Non-pigmented ciliary epithelial cell (primary cell): ENCODE results near the gene NSMCE1.
"Not testable (repeated sequence)": the region's sequence is repeated elsewhere in the genome, so short reads cannot be mapped to it uniquely, and the experiment has no call there.

Experiments
- DNase-seq: peaks from one replicate; pipeline ENCODE4 v3.0.0-alpha.2; 2010; ENCODE audit warnings: low read depth

The NSMCE1 gene

GRCh38 chr16:27214084-27214961 is 54.2 kb downstream of the NSMCE1 start:
- no peak for DNase-seq

GRCh38 chr16:27211026-27211425 is 57.5 kb downstream of the NSMCE1 start:
- no peak for DNase-seq

- DNase-seq = no peak
Measured at GRCh38 chr16:27210174-27210573, 58.4 kb downstream of the NSMCE1 start.

GRCh38 chr16:27209591-27209990 is 59.0 kb downstream of the NSMCE1 start:
- no peak for DNase-seq

- no peak for DNase-seq
Measured at GRCh38 chr16:27208796-27209195, 59.8 kb downstream of the NSMCE1 start.

GRCh38 chr16:27208081-27208680 is 60.4 kb downstream of the NSMCE1 start:
- no peak for DNase-seq

- not testable (repeated sequence) for DNase-seq
Measured at GRCh38 chr16:27207121-27207520, 61.5 kb downstream of the NSMCE1 start.

GRCh38 chr16:27205423-27206065 is 63.0 kb downstream of the NSMCE1 start:
- DNase-seq = no peak

- DNase-seq = no peak
Measured at GRCh38 chr16:27204312-27204915, 64.2 kb downstream of the NSMCE1 start.

GRCh38 chr16:27203507-27204311 is 64.9 kb downstream of the NSMCE1 start, which contains the start of gene KDM8:
KDM8 (plus strand) TSS chr16:27203526; CDS start chr16:27210124, 6,598 bp downstream.
- DNase-seq = peak; percentile 97

GRCh38 chr16:27202923-27203506 is 65.6 kb downstream of the NSMCE1 start:
- peak; percentile 65 for DNase-seq

- not testable (repeated sequence) for DNase-seq
Measured at GRCh38 chr16:27200914-27201313, 67.7 kb downstream of the NSMCE1 start.

GRCh38 chr16:27199736-27200135 is 68.8 kb downstream of the NSMCE1 start:
- no peak for DNase-seq

GRCh38 chr16:27199235-27199586 is 69.4 kb downstream of the NSMCE1 start:
- DNase-seq = no peak

GRCh38 chr16:27198451-27199234 is 69.9 kb downstream of the NSMCE1 start:
- no peak for DNase-seq

- DNase-seq = no peak
Measured at GRCh38 chr16:27197004-27197403, 71.6 kb downstream of the NSMCE1 start.

GRCh38 chr16:27195941-27196595 is 72.5 kb downstream of the NSMCE1 start:
- no peak for DNase-seq

GRCh38 chr16:27195076-27195741 is 73.4 kb downstream of the NSMCE1 start:
- DNase-seq = no peak

GRCh38 chr16:27193300-27193990 is 75.1 kb downstream of the NSMCE1 start:
- no peak for DNase-seq
